Brain microvascular endothelial cell (primary cell): Measurements from ENCODE around the gene OR4B1.

ENCODE experiments used
- DNase-seq: peaks from one replicate; pipeline ENCODE4 v3.0.0-alpha.2; 2020
- H3K27ac ChIP-seq: fragments of 250-450 bp; sonication (Bioruptor Pico); 2 replicates; pipeline ENCODE4 v1.5.1; 2020; ENCODE audit warnings: mild to moderate bottlenecking, moderate library complexity
- H3K27me3 ChIP-seq: fragments of 250-450 bp; sonication (Bioruptor Pico); replicated peaks from 2 replicates; pipeline ENCODE4 v1.5.1; 2020; ENCODE audit warnings: mild to moderate bottlenecking
- H3K36me3 ChIP-seq: fragments of 250-450 bp; sonication (Bioruptor Pico); replicated peaks from 2 replicates; pipeline ENCODE4 v1.5.1; 2020; ENCODE audit warnings: mild to moderate bottlenecking
- H3K4me3 ChIP-seq: 2 replicates; pipeline ENCODE4 v1.5.1; 2011; ENCODE audit warnings: low read depth, mild to moderate bottlenecking, control low read depth, low read length, moderate library complexity
- in situ Hi-C: cut with HindIII; loops from 2 replicates; pipeline ENCODE4 v1.10.0; 2017; ENCODE audit warnings: low sequenced_read_pairs, low pct_ligation_motif_present
- TF ChIP-seq, protein P1 (sequence below): IDR thresholded peaks from 2 replicates; pipeline ENCODE4 v1.5.1; 2011; ENCODE audit warnings: low read depth, mild to moderate bottlenecking, moderate library complexity, low read length, control low read depth, inconsistent platforms; ENCODE audit errors: missing control alignments

The OR4B1 gene

DNA sequence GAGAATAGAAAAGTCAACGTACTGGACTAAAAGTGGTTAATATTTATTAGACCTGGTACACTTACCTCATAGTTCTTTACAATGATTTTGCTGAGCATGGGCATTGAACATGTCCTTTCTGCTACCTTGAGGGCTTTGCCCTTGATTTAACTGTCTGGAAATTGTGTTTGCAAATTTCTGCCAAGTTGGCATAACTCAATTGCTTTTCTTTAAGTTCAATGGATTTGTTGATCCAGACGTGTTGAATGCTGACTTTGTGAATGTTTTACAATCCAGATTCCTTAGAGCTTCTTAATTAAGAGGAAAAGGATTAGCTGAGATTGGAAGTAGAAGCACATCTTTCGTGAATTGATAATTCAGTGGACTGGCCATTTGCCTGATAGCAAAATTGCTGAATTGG, 21.1 kb downstream of the OR4B1 start:
- no peak for DNase-seq
- no peak overlapping the region for H3K4me3 ChIP-seq
- H3K36me3 ChIP-seq, result no peaks in the 10 kb centered on the region
- H3K27ac ChIP-seq, result no peak overlapping the region
- no peaks in the 10 kb centered on the region for H3K27me3 ChIP-seq
- in situ Hi-C loops, result no loop called here
- TF ChIP-seq, protein P1, sequence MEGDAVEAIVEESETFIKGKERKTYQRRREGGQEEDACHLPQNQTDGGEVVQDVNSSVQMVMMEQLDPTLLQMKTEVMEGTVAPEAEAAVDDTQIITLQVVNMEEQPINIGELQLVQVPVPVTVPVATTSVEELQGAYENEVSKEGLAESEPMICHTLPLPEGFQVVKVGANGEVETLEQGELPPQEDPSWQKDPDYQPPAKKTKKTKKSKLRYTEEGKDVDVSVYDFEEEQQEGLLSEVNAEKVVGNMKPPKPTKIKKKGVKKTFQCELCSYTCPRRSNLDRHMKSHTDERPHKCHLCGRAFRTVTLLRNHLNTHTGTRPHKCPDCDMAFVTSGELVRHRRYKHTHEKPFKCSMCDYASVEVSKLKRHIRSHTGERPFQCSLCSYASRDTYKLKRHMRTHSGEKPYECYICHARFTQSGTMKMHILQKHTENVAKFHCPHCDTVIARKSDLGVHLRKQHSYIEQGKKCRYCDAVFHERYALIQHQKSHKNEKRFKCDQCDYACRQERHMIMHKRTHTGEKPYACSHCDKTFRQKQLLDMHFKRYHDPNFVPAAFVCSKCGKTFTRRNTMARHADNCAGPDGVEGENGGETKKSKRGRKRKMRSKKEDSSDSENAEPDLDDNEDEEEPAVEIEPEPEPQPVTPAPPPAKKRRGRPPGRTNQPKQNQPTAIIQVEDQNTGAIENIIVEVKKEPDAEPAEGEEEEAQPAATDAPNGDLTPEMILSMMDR, result no peak

DNA sequence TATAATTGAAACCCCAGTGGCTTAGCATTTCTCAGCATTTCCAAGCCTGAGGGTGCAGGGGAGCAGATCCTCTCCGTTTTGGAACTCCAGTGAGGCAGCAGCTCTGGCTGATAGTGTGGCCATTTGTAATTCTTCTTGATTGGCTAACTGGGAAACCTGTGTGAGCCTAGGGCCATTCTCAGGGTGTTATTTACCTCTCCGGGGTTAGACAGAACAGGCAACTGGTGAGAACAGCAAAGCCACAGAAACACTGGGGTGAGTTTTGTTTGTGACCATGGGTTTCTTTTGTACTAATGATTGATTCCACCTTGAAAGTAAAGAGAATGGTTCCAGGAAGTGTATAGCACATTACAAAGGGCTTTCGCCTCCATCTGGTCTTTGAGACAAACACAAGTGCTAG, 25.9 kb downstream of the OR4B1 start:
- H3K36me3 ChIP-seq, result no peaks in the 10 kb centered on the region
- no peaks in the 10 kb centered on the region for H3K27me3 ChIP-seq
- TF ChIP-seq, protein P1, result no peak
- no peak overlapping the region for H3K4me3 ChIP-seq
- H3K27ac ChIP-seq, result no peak overlapping the region
- DNase-seq, result no peak
- in situ Hi-C loops, result no loop called here

DNA sequence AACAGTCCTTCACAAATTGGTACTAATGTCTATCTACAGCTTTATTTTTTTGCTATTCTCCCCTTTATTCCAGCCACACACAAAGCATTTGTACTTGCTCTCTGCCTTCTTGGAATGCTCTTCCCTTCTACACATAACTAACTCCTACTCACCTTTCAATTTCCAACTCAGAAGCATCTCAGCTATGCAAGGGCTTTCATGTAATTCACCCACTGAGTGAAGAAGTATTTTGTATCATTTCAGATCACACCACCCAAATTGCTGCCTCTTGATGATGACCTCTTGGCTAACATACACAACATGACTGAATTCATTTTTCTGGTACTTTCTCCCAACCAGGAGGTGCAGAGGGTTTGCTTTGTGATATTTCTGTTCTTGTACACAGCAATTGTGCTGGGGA, 28.2 kb downstream of the OR4B1 start, which contains the start of gene OR4X2:
OR4X2 (plus strand) TSS at position 301 of the 400 bp plus-strand sequence; CDS start at position 301, 0 bp downstream.
- TF ChIP-seq, protein P1, result no peak
- in situ Hi-C loops, result no loop called here
- H3K27me3 ChIP-seq, result no peaks in the 10 kb centered on the region
- no peaks in the 10 kb centered on the region for H3K36me3 ChIP-seq
- no peak for DNase-seq
- H3K4me3 ChIP-seq, result no peak within 1 kb of the TSS
- no peak within 1 kb of the TSS for H3K27ac ChIP-seq

DNA sequence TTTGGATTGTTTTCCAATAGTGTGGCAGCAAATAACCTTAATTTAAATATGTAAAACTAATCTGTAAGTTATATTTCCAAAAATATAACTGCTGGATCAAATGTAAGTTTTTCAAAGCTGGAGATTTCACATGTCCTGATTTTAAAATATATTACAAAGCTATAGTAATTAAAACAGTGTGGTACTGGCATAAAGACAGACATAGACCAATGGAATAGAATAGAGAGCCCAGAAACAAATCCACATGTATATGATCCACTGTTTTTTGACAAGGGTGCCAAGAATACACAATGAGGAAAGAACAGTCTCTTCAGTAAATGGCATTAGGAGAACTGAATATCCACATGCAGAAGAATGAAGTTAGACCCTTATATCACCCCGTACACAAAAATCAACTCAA, 32.3 kb downstream of the OR4B1 start:
- in situ Hi-C loops, result no loop called here
- TF ChIP-seq, protein P1, result no peak
- DNase-seq, result no peak
- no peaks in the 10 kb centered on the region for H3K27me3 ChIP-seq
- H3K36me3 ChIP-seq, result no peaks in the 10 kb centered on the region
- no peak overlapping the region for H3K27ac ChIP-seq
- H3K4me3 ChIP-seq, result no peak overlapping the region

DNA sequence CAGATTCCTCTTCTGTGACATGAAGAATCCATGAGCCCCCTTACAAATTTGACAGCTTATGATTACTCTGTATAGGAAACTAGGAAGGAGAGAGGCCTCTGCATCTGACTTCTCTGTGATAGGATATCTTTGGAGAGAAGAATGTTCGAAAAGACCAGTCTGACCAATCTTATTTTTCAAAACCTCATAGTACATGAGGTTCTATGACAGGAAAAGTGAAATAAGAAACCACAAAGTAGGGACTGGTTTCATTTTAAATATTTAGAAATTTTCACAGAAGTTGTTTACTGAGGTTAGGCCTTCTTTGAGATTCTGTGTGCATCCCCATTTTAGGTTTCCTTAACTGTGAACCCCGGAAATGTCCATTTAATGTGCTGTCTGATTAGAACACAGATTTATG, 45.0 kb downstream of the OR4B1 start:
- no peaks in the 10 kb centered on the region for H3K27me3 ChIP-seq
- no peak overlapping the region for H3K4me3 ChIP-seq
- TF ChIP-seq, protein P1, result no peak
- no peak for DNase-seq
- H3K36me3 ChIP-seq, result no peaks in the 10 kb centered on the region
- no peak overlapping the region for H3K27ac ChIP-seq
- in situ Hi-C loops, result no loop called here

DNA sequence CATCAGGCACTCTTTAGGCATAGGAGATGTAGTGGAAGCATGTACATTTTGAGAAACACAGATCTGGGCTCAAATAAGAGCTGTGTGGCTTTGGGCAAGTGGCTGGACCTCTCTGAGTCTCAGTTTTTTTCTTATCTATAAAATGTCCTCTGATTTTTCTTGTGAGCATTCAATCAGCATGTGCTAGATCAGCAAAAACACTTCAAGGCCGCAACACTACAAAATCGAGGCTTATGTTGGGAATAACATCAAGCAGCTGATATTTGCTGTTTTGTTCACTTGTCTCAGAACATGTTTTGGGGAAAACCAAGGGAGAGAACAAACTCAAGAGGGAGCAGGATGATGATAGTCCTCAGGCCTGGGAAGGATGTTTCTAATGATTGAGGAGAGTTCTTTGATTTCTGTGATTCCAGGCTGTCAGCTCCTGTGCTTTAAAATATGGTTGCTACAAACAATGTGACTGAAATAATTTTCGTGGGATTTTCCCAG, 46.9 kb downstream of the OR4B1 start, which contains the start of gene OR4X1:
OR4X1 (plus strand) TSS at position 439 of the 489 bp plus-strand sequence; CDS start at position 439, 0 bp downstream.
- TF ChIP-seq, protein P1, result no peak
- DNase-seq, result no peak
- H3K27ac ChIP-seq, result no peak within 1 kb of the TSS
- H3K27me3 ChIP-seq, result no peaks in the 10 kb centered on the region
- H3K36me3 ChIP-seq, result no peaks in the 10 kb centered on the region
- in situ Hi-C loops, result no loop called here
- no peak within 1 kb of the TSS for H3K4me3 ChIP-seq
